HepG2 (cell line): ENCODE data around the gene SH3GLB2. TPM values are rescaled to one million over a fixed set of nuclear protein-coding genes. Genes with fewer than 3 reads are reported as not detected.

Experiments used
- HES4 ChIP-seq: sonication (generic); formaldehyde crosslinking; IDR thresholded peaks from 2 replicates; pipeline ENCODE4 v1.9.0; 2021; ENCODE audit warnings: mild to moderate bottlenecking, missing genetic modification reagents, borderline replicate concordance
- RNF2 ChIP-seq: fragments of 450-650 bp; conservative IDR thresholded peaks from 2 replicates; pipeline ENCODE4 v1.6.1; 2016; ENCODE audit warnings: low read depth
- SAFB2 ChIP-seq: sonication (generic); formaldehyde crosslinking; IDR thresholded peaks from 2 replicates; pipeline ENCODE4 v1.5.1; 2020; ENCODE audit warnings: missing genetic modification reagents, low read depth, mild to moderate bottlenecking, borderline replicate concordance
- SP140L ChIP-seq: sonication (generic); formaldehyde crosslinking; IDR thresholded peaks from 2 replicates; pipeline ENCODE4 v1.4.0; 2020; ENCODE audit warnings: missing genetic modification reagents, borderline replicate concordance
- SP4 ChIP-seq: sonication (generic); formaldehyde crosslinking; IDR thresholded peaks from 2 replicates; pipeline ENCODE4 v1.8.1; 2023; ENCODE audit warnings: mild to moderate bottlenecking, missing genetic modification reagents
- SSRP1 ChIP-seq: IDR thresholded peaks from 2 replicates; pipeline ENCODE4 v1.6.1; 2016; ENCODE audit warnings: control low read depth
- STAG1 ChIP-seq: sonication (generic); formaldehyde crosslinking; IDR thresholded peaks from 2 replicates; pipeline ENCODE4 v1.4.0; 2020; ENCODE audit warnings: missing genetic modification reagents
- ZFY ChIP-seq: sonication (generic); formaldehyde crosslinking; IDR thresholded peaks from 2 replicates; pipeline ENCODE4 v1.4.0; 2020; ENCODE audit warnings: missing genetic modification reagents
- ZNF572 ChIP-seq: sonication (generic); formaldehyde crosslinking; IDR thresholded peaks from 2 replicates; pipeline ENCODE4 v1.5.1; 2020; ENCODE audit warnings: mild to moderate bottlenecking, missing genetic modification reagents
- ZNF678 ChIP-seq: sonication (generic); formaldehyde crosslinking; IDR thresholded peaks from 2 replicates; pipeline ENCODE4 v1.4.0; 2020; ENCODE audit warnings: mild to moderate bottlenecking, missing genetic modification reagents
- ZNF883 ChIP-seq: sonication (generic); formaldehyde crosslinking; IDR thresholded peaks from 2 replicates; pipeline ENCODE4 v1.5.1; 2020; ENCODE audit warnings: mild to moderate bottlenecking, missing genetic modification reagents; ENCODE audit errors: not compliant biosample characterization
- polyA plus RNA-seq, 8 experiments: library from polyadenylated mRNA; depleted of rRNA in 3 of 8; stranded (reverse) in 7 of 8; unstranded in 1 of 8; fragments of >200 nt; fragmentation: Illumina TruSeq in 4 of 8; extraction: Trizol in 4 of 8; gene quantifications; 2 replicates each; pipeline versions ENCODE4 v1.2.1 to v1.2.3, GENCODE V29; 2011 to 2016; ENCODE audit warnings: low read depth in 4 of 8, missing spikeins in 1 of 8, mixed read lengths in 1 of 8; ENCODE audit not compliant: insufficient read depth in 1 of 8
- total RNA-seq, 5 experiments: library from RNA; depleted of rRNA; stranded (reverse); fragments of >200 nt; fragmentation: Illumina TruSeq; extraction: Trizol; gene quantifications; 2 replicates each; pipeline ENCODE4 v1.2.3, GENCODE V29; 2016; ENCODE audit warnings: low read depth in 1 of 5
- TF ChIP-seq, protein P1 (sequence below): IDR thresholded peaks from 2 replicates; pipeline ENCODE4 v1.6.1; 2016; ENCODE audit warnings: low read depth, missing genetic modification reagents, missing compliant biosample characterization
- TF ChIP-seq, protein P2 (sequence below): sonication (generic); formaldehyde crosslinking; IDR thresholded peaks from 2 replicates; pipeline ENCODE4 v1.4.0; 2020; ENCODE audit warnings: missing genetic modification reagents
- TF ChIP-seq, protein P3 (sequence below): sonication (generic); formaldehyde crosslinking; conservative IDR thresholded peaks from 2 replicates; pipeline ENCODE4 v1.4.0; 2020; ENCODE audit warnings: missing genetic modification reagents

The SH3GLB2 gene
- total and polyA plus RNA-seq, 2 of the 13 experiments (the other 11 are each of a cell fraction or from before 2014, with no cell fraction given), result 24.0 to 40.6 TPM

DNA sequence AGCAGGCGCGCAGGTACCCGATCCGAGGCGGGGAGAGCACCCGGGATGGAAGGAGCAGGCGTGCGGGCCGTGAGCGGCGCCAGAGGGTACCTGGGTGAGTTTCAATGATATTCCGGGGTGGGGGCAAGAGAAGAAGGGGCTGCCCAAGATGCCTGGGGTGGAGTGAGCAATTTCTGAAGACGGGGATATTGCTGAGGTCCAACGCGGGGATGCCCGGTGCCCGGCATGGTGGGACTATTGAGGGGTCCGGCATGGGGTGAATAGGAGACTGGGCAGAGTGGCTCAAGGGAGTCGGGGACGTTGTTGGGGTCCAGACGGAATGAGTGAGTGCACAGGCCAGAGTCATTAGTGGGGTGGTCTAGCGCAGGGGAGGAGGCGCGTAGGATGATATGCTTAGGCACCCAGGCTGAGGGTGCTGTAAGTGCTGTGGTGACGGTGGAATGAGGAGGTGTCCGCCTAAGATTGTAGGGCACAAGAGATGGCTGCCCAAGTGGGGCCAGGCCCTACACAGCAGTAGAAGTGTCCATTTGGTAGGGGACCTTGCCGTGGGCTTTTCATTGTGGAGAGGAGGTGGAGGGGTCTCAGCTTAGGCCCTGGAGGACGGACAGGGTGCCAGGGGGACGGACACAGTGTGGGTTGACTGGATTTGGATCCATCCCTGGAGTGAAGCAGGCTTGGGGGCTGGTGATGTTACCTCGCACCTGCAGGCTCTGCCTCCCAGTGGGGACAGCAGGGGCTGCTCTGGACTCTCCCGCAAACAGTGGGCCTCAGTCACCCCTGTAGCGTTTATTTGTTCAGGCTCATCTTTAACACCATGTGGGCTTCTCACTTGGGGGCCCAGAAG is 9.0 kb upstream of the SH3GLB2 start (continued):
- TF ChIP-seq, protein P1, sequence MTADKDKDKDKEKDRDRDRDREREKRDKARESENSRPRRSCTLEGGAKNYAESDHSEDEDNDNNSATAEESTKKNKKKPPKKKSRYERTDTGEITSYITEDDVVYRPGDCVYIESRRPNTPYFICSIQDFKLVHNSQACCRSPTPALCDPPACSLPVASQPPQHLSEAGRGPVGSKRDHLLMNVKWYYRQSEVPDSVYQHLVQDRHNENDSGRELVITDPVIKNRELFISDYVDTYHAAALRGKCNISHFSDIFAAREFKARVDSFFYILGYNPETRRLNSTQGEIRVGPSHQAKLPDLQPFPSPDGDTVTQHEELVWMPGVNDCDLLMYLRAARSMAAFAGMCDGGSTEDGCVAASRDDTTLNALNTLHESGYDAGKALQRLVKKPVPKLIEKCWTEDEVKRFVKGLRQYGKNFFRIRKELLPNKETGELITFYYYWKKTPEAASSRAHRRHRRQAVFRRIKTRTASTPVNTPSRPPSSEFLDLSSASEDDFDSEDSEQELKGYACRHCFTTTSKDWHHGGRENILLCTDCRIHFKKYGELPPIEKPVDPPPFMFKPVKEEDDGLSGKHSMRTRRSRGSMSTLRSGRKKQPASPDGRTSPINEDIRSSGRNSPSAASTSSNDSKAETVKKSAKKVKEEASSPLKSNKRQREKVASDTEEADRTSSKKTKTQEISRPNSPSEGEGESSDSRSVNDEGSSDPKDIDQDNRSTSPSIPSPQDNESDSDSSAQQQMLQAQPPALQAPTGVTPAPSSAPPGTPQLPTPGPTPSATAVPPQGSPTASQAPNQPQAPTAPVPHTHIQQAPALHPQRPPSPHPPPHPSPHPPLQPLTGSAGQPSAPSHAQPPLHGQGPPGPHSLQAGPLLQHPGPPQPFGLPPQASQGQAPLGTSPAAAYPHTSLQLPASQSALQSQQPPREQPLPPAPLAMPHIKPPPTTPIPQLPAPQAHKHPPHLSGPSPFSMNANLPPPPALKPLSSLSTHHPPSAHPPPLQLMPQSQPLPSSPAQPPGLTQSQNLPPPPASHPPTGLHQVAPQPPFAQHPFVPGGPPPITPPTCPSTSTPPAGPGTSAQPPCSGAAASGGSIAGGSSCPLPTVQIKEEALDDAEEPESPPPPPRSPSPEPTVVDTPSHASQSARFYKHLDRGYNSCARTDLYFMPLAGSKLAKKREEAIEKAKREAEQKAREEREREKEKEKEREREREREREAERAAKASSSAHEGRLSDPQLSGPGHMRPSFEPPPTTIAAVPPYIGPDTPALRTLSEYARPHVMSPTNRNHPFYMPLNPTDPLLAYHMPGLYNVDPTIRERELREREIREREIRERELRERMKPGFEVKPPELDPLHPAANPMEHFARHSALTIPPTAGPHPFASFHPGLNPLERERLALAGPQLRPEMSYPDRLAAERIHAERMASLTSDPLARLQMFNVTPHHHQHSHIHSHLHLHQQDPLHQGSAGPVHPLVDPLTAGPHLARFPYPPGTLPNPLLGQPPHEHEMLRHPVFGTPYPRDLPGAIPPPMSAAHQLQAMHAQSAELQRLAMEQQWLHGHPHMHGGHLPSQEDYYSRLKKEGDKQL (CRISPR knock-in tag), result no peak
- TF ChIP-seq SP140L (CRISPR knock-in tag) (no peak), ZNF678 (CRISPR knock-in tag) (no peak), SSRP1 (CRISPR knock-in tag) (0 out of 2 replicates have a peak, but pooled peaks have one; percentile 27), ZNF883 (CRISPR knock-in tag) (no peak), STAG1 (CRISPR knock-in tag) (0 out of 2 replicates have a peak, but pooled peaks have one; percentile 7), RNF2 (no peak), HES4 (CRISPR knock-in tag) (no peak), SP4 (CRISPR knock-in tag) (no peak), SAFB2 (CRISPR knock-in tag) (0 out of 2 replicates have a peak, but pooled peaks have one; percentile 51), ZNF572 (CRISPR knock-in tag) (no peak), ZFY (CRISPR knock-in tag) (peak; percentile 28; the same call in 1 of the 2 replicates)
- TF ChIP-seq, protein P2, sequence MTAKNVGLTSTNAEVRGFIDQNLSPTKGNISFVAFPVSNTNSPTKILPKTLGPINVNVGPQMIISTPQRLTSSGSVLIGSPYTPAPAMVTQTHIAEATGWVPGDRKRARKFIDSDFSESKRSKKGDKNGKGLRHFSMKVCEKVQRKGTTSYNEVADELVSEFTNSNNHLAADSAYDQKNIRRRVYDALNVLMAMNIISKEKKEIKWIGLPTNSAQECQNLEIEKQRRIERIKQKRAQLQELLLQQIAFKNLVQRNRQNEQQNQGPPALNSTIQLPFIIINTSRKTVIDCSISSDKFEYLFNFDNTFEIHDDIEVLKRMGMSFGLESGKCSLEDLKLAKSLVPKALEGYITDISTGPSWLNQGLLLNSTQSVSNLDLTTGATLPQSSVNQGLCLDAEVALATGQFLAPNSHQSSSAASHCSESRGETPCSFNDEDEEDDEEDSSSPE (CRISPR knock-in tag), result no peak
- TF ChIP-seq, protein P3, sequence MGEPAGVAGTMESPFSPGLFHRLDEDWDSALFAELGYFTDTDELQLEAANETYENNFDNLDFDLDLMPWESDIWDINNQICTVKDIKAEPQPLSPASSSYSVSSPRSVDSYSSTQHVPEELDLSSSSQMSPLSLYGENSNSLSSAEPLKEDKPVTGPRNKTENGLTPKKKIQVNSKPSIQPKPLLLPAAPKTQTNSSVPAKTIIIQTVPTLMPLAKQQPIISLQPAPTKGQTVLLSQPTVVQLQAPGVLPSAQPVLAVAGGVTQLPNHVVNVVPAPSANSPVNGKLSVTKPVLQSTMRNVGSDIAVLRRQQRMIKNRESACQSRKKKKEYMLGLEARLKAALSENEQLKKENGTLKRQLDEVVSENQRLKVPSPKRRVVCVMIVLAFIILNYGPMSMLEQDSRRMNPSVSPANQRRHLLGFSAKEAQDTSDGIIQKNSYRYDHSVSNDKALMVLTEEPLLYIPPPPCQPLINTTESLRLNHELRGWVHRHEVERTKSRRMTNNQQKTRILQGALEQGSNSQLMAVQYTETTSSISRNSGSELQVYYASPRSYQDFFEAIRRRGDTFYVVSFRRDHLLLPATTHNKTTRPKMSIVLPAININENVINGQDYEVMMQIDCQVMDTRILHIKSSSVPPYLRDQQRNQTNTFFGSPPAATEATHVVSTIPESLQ (CRISPR knock-in tag), result no peak
